ENCODE results near the gene ASNSD1. TPM values are rescaled to one million over a fixed set of nuclear protein-coding genes. Genes with fewer than 3 reads are reported as not detected.
"Not testable (repeated sequence)": the region's sequence is repeated elsewhere in the genome, so short reads cannot be mapped to it uniquely, and the experiment has no call there.

The ASNSD1 gene
- total RNA-seq, 1 donor from 2014 or later = 39.9 TPM

DNA sequence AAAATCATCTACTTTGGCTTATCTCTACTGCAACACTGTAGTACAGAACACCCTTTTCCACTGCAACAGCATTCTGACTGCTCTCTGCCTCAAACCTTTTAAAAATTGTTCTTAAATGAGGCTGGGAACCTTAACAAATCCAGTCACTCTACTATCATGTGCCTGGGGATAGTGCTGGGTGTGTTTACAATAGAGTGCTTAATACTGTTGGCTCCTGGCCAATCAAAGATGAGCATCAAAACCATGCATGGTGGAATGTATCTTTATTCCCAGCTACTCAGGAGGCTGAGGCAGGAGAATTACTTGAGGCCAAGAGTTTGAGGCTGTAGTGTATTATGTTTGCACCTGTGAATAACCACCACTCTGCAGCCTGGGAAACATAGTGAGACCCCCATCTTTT lies 20.6 kb downstream of the ASNSD1 start:
- Histone ChIP-seq H3K36me3 (ENCODE audit: control insufficient read depth, insufficient read depth, low read length) (no peaks in the 10 kb centered on the region), H3K4me3 (ENCODE audit: low read depth, low read length) (no peak overlapping the region), H3K27me3 (ENCODE audit: control insufficient read depth, insufficient read depth, low read length) (no peaks in the 10 kb centered on the region)
- DNase-seq (ENCODE audit: low read depth) = no peak
- TF ChIP-seq, protein P1, sequence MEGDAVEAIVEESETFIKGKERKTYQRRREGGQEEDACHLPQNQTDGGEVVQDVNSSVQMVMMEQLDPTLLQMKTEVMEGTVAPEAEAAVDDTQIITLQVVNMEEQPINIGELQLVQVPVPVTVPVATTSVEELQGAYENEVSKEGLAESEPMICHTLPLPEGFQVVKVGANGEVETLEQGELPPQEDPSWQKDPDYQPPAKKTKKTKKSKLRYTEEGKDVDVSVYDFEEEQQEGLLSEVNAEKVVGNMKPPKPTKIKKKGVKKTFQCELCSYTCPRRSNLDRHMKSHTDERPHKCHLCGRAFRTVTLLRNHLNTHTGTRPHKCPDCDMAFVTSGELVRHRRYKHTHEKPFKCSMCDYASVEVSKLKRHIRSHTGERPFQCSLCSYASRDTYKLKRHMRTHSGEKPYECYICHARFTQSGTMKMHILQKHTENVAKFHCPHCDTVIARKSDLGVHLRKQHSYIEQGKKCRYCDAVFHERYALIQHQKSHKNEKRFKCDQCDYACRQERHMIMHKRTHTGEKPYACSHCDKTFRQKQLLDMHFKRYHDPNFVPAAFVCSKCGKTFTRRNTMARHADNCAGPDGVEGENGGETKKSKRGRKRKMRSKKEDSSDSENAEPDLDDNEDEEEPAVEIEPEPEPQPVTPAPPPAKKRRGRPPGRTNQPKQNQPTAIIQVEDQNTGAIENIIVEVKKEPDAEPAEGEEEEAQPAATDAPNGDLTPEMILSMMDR (IDR thresholded peaks at IDR 0.05; ENCODE audit: insufficient read depth, low read length, poor library complexity, severe bottlenecking) = no peak

DNA sequence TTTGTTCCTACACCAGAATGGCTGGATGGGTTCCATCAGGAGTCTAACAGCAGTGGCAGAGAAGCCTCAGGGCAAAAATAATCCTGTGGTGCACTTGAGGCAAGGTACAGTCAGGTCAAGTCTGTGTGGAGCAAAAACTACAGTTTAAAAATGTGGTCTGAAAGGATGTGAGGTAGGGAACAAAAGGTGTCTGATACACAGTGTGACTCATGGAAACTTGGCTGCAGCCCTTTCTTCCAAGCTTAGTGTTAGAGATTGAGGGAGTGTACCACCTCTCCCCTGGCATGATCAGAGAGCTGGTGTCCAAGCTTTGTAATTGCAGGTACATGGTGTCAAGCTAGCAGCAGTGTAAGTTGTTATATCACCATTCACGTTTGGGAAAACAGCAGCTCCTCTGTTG lies 22.1 kb downstream of the ASNSD1 start:
- Histone ChIP-seq H3K27me3 (ENCODE audit: control insufficient read depth, insufficient read depth, low read length) (no peaks in the 10 kb centered on the region), H3K36me3 (ENCODE audit: control insufficient read depth, insufficient read depth, low read length) (no peaks in the 10 kb centered on the region), H3K4me3 (ENCODE audit: low read depth, low read length) (no peak overlapping the region)
- DNase-seq (ENCODE audit: low read depth) = no peak
- TF ChIP-seq, protein P1 (IDR thresholded peaks at IDR 0.05; ENCODE audit: insufficient read depth, low read length, poor library complexity, severe bottlenecking) = no peak

DNA sequence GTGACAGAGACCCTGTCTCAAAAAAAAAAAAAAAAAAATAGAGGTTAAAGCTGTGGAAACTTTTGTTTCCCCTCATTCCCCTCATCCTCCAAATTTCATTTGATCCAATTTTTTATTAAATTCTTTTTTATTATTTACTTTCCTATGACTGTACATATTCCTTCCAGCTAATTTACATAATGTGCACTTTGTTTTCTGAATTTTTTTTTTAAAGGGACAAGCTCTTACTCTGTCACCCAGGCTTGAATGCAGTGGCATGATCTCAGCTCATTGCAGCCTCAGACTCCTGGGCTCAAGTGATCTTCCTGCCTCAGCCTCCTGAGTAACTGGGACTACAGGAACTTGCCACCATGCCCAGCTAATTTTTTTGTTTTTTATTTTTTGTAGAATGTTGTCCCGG lies 23.6 kb downstream of the ASNSD1 start:
- H3K27me3 ChIP-seq (ENCODE audit: control insufficient read depth, insufficient read depth, low read length) = no peaks in the 10 kb centered on the region
- no peak for DNase-seq (ENCODE audit: low read depth)
- H3K36me3 ChIP-seq (ENCODE audit: control insufficient read depth, insufficient read depth, low read length) = no peaks in the 10 kb centered on the region
- TF ChIP-seq, protein P1 (IDR thresholded peaks at IDR 0.05; ENCODE audit: insufficient read depth, low read length, poor library complexity, severe bottlenecking) = no peak
- H3K4me3 ChIP-seq (ENCODE audit: low read depth, low read length) = no peak overlapping the region

DNA sequence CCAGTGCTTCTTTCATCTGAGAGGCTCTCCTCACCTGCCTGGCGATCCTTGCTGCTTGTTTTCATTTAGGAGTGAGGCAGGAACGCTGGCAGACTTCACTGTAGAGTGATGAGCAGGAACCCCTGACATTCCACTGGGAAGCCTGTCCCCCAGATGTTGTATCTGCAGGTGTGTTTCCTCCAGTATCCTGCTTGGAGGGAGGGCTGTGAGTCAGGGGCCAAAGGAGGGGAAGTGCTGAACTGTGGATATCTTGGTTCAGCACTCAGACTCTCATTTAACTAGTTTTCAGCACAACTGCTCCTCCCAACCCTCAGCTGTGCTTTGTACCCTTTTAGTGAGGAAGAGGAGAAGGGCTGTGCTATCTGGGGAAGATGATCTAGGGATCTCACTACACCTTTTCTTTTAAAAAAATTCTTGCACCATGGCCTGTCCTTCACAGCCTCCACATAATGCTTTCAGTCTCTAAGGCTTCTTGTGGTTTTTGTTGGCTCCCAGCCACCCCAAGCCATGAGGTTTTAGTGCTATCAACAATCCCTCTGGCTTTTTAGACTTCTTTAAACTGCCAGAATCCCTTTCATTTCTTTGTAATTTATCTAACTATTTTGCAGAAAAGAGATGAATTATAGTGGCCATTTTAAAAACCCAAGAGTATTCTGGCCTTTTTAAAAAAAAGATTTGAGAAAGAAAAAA lies 24.4 kb downstream of the ASNSD1 start:
- no peaks in the 10 kb centered on the region for H3K27me3 ChIP-seq (ENCODE audit: control insufficient read depth, insufficient read depth, low read length)
- H3K4me3 ChIP-seq (ENCODE audit: low read depth, low read length) = no peak overlapping the region
- no peaks in the 10 kb centered on the region for H3K36me3 ChIP-seq (ENCODE audit: control insufficient read depth, insufficient read depth, low read length)
- TF ChIP-seq, protein P1 (IDR thresholded peaks at IDR 0.05; ENCODE audit: insufficient read depth, low read length, poor library complexity, severe bottlenecking) = no peak
- DNase-seq (ENCODE audit: low read depth) = peak; percentile 35

DNA sequence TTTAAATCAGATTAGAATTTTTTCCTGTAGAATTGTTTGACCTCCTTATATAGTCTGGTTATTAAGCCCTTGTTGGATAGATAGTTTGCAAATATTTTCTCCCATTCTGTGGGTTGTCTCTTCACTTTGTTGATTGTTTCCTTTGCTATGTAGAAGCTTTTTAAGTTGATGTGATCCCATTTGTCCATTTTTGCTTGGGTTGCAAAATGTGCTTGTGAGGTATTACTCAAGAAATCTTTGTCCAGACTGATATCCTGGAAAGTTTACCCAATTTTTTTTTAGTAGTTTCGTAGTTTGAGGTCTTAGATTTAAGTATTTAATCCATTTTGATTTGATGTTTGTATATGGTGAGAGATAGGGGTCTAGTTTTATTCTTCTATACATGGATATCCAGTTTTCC lies 26.5 kb downstream of the ASNSD1 start:
- not testable (repeated sequence) for H3K4me3 ChIP-seq (ENCODE audit: low read depth, low read length); DNase-seq (ENCODE audit: low read depth); H3K36me3 ChIP-seq (ENCODE audit: control insufficient read depth, insufficient read depth, low read length); H3K27me3 ChIP-seq (ENCODE audit: control insufficient read depth, insufficient read depth, low read length)

DNA sequence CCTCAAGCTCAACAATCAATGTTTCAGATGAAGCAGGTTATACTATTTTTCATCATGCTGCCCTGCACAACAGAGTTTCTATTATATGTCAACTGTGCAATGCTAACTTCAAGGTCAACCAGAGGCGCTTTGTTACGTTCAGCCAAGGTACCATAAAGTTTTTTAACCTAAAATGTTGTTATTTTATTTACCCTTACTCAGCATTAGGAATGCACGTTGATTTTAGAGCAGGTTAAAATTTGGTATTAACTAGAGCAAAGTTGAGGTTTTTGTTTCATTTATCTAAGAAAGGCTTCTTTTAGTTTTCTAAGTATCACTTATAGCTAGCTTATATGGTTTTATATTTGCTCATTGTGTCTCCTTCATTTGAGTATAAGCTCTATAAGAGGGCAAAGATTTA lies 35.0 kb downstream of the ASNSD1 start:
- no peaks in the 10 kb centered on the region for H3K27me3 ChIP-seq (ENCODE audit: control insufficient read depth, insufficient read depth, low read length)
- no peak for DNase-seq (ENCODE audit: low read depth)
- H3K4me3 ChIP-seq (ENCODE audit: low read depth, low read length) = no peak overlapping the region
- TF ChIP-seq, protein P1 (IDR thresholded peaks at IDR 0.05; ENCODE audit: insufficient read depth, low read length, poor library complexity, severe bottlenecking) = no peak
- H3K36me3 ChIP-seq (ENCODE audit: control insufficient read depth, insufficient read depth, low read length) = no peaks in the 10 kb centered on the region

Data from kidney epithelial cell (primary cell).